Kidney glomerular epithelial cell (primary cell): ENCODE results near the gene IFRD2.
"Not testable (repeated sequence)": the region's sequence is repeated elsewhere in the genome, so short reads cannot be mapped to it uniquely, and the experiment has no call there.

Source experiments
- DNase-seq: peaks from one replicate; lab custom pipeline; 2025; lab: John Stamatoyannopoulos, UW

The IFRD2 gene

DNA sequence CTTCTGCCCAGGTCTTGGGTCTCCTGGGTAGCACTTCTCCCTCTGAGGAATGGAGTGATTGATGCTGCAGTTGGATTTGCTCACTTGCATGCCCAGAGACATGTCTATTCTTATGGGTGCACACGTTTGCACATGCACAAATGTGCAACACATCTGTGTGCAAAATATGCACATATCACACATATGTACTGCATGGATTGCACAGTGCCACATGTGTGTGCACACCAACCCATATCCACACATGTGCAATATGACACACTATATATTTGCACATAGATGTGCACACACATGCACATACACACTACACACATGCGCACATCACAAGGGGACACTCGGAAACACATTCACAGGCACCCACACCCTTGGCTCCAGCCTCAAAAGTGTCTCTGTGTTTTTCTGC is 24.0 kb downstream of the IFRD2 start:
- no peak for DNase-seq

DNA sequence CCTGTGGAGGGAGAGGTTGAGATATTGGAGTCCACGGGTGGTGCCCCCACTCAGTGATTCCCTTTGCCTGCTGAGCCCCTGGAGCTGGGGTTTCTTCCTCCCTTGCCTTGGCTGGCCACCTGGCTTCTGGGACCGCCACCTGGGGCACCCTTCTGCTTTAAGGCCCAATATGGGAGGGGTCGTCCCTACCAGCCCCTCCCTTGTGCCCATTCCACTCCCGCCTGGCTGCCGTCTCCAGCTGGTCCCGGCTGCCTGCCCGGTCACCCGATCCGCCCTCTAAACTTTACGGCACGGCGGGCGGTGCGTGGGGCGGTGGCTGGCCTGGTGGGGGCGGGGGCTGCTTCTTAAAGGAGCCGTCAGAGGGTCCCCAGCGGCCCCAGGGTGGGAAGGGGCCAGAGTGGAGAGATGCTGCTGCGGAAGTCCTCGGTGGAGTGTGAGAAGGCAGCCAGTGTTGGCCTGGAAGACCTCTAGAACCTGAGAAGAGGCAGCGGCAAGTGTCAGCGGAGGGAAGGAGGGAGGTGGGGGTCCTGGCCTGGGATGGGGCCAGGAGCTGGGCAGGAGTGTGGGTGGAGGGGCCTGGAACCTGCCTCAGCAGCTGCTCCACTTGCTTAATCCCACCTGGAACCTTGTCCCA is 24.8 kb downstream of the IFRD2 start:
- no peak for DNase-seq

DNA sequence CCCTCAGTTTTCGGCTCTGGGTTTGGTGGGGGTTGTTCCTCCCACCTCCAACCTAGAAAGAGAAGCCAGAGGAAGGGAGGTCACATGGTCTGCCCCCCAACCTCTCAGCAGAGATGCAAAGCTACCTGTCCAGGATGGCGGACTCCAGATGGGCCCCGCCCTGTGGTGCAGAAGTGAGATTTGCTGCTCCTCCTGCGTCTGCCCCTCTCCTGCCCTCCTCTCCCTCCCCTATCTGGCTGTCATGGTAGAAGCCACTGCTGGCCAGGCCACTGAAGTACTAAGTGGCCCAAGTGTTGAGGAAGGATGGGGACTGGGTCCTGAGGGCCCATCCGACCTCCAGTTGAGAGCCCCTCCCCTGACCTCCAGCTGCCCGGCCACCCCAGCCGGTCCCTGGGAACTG is 25.4 kb downstream of the IFRD2 start:
- DNase-seq: no peak

DNA sequence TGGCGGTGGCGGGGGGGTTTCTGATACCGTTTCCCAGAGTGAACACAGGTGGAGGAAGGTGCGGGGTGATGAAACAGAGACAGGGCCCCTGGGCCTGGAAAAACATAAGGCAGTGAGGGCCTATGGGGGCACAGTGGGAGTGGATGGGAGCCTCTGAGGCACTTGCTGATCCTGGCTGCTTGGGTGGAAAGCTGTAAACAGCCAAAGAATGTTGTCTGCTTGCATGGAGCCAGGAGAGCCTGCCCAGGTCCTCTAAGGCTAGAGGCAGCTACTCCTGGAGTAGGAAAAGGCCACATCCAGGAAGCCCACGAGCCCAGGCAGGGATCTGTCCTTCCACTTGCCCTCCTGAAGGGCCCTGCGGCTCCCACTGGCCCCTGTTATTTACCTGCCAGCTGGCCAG is 26.2 kb downstream of the IFRD2 start:
- no peak for DNase-seq

DNA sequence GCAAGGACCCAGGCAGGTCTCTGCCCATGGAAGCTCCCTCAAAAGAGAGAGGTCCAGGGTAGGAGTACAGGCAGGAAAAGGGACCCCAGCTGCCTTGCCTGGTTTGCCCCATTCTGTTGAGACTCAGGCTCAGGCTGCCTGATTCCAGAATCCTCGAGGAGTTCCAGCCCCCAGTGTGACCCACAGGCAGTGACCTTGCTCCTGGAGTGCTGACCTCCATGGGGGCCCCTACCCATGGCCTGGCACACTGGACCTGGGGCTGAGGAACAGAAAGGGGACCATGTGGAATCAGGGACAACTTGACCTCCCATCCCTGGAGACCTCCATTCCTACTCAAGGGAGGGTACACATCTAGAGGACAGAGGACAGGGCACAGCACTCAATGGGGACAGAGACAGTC is 26.7 kb downstream of the IFRD2 start:
- DNase-seq: no peak

DNA sequence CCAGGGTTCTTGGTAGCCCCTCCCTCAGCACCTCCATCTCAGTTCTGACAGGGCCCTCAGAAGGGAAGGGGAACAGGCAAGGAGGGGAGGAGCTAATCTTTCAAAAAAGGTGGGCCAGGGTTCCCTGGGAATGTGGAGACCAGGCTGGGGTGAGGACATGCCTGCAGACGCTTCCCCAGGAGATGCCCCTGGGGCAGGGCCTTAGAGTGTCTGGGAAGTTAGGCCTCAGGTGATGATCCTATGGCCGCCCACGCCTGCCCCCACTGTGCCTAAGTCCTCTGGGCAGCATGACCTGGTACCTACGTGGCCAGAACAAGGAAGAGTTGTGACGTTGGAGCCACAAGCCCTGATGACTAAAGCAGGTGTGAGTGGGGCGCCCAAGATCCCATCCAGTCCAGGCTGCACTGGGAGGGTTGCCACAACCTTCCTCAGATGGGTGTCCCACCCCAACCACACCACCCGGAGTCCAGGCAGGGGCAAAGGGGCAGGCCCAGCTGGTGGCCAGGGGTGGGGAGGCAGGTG is 27.2 kb downstream of the IFRD2 start:
- DNase-seq: no peak

DNA sequence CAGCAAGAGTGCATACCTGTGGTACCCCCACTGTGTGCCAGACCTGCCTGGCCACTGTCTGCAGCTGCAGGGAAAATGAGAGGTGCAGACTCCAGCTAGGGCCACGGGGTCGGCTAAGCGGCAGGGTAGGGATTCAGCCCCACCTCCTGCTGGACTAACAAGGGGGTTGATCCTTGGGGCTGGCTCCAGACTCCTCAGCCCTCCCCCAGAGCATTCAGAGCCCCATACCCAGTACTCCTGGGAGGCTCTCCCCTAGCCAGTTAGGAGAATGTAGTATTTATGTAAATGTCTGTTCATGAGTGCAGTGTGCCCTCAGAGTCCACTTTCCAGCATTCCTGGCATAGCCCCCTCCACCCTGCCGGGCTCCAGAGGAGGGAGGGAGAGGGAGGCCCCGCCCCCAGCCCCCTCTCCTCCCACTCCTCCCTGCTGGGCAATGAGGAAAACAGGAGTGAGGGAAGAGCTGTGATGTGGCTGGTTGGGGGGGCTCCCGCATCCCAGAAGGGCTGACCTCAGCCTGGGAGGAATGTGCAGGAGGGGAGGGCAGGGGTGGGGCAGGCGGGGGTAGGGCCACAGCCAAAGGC is 27.8 kb downstream of the IFRD2 start:
- DNase-seq: peak; percentile 93

DNA sequence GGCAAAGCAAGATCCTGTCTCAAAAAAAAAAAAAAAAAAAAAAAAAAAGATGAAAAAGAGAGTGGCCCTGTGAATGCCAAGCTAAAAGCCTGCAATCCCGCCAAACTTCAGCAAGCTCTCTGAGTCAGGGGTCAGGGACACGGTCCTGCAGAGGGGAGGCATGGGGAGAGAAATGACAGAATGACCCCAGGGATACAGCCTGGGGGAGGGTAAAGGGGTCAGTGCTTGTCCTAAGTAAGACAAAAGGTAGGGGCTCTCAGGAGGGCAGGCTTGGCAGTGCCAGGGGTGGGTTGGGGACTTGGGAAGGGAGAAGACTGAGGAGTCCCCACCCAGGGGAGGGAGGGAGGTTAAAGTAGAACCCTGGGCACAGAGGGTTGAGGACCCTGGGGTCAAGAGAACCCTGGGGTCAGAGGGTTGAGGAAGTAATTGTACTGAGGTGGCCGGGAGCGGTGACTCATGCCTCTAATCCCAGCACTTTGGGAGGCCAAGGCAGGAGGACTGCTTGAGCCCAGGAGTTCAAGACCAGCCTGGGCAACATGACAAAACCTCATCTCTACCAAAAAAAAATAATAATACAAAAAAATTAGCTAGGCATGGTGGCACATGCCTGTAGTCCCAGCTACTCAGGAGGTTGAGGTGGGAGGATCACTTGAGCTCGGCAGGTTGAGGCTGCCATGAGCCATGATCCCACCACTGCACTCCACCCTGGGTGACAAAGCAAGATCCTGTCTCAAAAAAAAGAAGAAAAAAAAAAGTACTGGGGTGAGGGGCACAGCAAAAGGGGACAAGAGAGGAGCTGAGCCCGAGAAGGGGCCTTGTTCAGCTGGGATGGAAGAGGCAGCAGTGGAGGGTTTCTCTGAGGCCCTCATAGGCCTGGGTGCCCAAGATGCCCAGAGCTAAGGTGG is 28.5 kb downstream of the IFRD2 start:
- no peak for DNase-seq

DNA sequence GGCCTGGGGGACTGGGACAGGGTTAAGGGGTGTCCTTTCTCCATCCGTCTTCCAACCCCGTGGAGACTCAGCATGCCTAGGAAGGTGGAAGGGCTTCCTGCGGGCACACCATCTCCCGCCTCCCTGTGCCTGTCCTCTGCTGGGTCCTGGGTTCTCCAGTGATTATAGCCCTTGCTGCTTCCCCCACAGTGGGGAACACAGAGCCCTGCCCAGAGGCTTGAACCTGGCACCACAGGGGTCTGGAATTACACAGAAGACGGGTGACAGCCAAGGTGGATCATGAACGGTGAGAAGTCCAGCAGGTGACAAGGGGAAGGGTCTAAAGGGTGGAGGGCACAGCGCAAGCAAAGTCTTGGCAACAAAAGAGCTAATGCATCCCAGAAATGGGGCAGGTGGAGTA is 29.5 kb downstream of the IFRD2 start:
- DNase-seq: no peak

DNA sequence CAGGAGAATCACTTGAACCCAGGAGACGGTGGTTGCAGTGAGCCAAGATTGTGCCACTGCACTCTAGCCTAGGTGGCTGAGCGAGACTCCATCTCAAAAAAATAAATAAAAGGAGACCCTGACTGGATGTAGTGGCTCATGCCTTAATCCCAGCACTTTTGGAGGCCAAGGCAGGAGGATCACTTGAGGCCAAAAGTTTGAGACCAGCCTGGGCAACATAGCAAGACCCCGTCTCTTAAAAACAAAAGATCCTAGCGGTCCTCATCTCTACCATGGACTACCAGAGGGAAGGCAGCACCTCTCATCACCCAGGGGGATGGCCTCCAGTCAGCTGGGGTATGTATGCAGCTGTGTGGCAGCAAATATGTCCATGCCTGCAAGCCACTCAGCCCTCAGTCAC is 30.0 kb downstream of the IFRD2 start:
- DNase-seq: not testable (repeated sequence)

DNA sequence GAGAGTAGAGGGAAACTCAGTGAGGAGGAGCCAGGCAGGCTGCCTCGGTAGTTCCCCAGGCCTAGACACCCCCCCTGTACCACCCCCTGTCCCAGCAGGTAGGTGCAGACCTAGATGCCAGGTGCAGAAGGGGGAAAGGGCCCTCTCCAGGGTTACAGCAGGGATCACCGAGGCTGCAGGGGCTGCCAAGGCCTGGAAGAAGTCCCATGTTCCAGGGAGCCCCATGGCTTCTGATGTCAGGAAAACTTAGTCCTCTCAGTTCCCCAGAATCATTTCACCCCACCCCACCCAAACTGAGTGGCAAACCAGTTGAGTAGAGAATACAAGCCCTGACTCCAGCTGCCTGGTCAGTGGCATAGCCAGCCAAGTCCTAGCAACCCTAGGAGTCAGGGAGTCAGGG is 30.7 kb downstream of the IFRD2 start:
- no peak for DNase-seq

DNA sequence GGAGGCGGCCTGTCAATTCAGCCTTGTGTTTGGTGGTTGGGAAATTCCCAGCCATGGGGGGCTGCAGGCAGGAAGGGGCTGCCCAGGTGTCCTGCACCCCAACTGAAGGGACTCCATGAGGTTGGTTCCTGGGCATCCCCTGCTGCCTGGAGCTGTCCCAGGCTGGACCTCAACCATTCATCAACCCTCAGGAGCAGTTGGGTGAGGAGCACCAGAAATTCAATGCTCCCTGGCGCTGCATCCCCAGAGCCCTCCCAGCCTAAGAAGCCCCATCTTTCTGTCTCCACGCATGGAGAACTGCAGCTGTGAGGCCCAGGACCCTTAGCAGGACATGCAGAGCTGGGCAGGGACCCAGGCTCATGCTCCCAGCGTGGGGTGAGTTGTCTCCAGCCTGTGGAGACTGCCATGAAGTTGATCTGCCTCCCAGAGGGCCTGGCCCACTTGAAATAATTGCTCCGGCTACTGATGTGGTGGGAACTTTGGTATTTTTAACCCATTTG is 31.2 kb downstream of the IFRD2 start:
- no peak for DNase-seq

DNA sequence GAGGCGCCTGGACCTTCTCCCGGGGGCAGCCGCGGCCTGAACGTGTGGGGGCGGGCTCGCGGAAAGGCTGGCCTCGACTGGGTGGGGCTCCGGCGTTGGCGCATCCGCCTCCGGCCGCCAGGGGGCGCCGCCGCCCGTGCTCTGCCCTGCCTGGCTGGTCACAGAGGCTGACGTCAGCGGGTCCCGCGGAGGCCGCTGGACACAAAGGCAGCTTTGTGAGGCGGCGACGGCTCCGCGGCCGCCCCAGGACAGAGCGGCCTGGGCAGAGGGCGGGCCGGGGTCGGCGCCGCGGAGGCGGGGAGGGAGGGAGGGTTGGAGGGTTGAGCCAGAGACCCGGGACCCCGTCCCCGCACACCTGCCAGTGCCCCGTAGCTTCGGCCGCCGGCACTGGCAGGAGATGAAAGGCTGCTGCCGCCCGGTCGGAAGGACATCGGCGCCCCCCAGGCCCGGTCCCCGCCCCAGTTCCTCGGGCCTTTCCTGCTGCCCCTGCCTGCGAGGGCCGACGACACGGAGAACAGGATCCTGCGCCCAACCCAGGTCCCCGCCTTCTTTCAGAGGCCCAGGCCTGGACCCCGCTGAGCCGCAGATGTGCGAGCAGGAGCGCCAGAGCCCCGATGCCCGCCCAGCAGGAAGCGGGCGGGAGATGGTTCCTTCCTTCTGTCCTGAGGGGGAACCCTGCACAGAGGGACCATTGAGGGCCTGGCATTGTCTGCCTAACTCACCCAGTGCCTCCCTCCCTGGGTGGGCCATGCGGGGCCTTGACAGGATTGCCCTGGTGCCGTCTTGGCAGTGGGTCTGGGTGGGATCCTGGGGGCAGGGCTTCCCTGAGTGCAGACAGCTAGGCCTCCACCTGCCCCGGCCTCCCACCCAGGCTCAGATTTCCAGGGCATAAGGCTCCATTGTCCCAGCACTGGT is 31.9 kb downstream of the IFRD2 start:
- peak; percentile 70 for DNase-seq

DNA sequence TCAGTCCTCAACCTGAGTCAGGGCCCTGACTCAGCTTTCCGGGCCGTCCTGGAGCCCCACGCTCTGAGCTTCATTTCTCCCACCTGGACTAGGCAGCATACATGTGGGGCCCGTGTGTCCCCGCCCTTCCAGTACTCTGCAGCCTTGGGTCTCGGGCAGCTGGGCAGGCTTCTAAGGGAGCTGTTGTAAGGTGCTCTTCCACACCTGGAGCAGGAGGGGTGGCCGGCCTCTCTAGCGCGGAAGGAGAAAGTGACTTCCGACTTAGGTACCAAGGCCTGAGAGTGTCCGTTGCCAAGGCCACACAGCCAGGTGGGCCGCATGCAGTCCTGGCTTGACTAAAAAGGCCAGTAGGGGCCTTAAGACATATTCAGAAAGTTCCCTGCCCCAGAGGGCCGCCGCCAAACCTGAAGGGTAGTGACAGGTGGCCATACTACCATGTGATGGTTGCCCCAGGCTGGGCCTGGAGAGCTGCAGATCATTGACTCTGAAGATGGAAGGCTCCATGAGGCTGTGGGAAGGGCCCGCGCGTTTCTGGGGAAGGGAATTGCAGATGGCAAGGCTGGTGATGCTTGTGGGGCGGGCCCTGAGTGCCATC is 32.7 kb downstream of the IFRD2 start:
- no peak for DNase-seq

DNA sequence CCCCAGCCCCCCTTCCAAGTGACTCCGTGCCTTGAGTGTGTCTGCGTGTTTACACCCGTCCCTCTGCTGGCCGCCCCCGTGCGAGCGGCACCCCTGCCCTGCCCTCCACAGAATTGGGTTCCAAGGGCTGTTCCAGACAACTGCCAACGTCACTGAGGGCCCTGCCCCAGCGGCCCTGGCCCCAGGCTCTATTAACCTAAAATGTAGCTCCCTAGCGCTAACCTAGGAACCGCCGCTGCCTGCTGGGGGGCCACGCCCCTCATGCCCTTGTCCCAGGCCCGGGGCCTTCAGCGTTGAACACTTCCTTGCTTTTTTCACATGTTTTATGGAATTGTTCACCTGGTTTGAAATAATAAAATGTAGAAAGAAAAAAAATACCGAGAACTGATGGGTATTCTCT is 33.2 kb downstream of the IFRD2 start:
- no peak for DNase-seq

DNA sequence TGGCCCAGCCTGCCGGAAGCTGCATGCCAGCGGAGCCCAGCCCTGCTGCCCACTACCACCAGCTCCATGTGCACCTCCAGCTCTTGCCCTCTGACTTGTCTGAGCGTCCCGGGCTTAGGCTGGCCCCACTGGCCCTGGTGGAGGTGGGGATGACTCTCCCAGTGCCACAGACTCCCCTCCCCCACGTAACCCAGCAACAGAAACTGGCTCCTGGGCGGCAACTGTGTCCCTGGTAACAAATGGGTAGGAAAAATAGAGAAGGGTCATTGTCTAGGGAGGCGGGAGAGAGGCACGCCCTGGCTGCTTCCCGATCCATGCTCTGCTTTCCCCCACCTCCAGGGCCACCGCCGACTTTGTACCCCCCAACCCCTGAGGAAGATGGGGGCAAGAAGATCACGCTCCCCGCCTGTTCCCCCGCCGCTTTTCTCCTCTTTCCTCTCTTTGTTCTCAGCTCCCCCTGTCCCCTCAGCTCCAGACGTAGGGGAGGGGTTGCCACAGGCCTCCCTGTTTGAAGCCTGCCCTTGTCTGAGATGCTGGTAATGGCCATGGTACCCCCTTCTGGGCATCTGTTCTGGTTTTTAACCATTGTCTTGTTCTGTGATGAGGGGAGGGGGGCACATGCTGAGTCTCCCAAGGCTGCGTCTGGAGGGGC is 34.1 kb downstream of the IFRD2 start:
- no peak for DNase-seq

DNA sequence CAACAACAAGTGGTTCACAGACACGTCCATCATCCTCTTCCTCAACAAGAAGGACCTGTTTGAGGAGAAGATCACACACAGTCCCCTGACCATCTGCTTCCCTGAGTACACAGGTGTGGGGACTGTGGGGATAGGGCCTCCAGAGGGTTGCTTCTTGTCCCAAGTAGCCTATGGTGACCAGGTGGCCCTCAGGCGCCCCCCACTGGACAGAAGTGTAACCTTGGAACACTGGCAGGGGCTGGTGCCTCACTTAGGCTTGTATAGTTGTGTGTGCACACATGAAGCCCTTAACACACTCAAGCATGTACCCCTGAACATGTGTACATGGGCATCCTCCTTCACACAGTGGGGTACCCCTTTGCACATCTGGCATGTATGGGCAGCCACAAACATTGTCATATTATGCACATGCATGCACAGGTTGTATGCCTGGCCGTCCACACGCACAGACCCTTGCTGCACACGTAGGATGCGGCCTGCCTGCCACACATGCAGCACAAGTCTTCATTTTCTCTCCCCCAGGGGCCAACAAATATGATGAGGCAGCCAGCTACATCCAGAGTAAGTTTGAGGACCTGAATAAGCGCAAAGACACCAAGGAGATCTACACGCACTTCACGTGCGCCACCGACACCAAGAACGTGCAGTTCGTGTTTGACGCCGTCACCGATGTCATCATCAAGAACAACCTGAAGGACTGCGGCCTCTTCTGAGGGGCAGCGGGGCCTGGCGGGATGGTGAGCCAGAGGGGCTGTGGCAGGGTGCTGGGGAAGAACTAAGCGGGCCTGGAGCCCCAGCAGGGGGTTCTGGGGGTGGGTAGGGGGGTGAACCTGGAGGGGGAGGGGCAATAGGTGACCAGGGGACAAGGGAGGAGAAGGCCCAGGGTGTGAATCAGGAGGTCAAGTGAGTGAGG is 35.0 kb downstream of the IFRD2 start:
- DNase-seq: no peak

DNA sequence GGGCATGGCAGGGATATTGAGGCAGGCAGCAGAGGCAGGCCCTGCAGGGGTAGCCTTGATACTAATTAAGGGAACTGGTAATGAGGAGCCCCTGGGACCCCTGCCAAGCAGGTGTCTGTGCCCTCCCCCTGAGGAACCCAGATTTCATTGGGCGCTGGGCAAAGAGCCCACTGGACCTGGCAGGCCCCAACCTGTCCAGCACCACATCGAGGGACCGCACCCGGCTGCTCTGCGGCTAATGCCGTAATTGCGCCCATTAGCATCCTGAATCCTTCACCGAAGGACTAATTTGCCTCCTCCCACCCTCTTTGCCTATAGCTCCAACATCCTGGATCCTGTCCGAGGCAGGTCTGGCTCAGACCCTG is 37.0 kb downstream of the IFRD2 start:
- DNase-seq: no peak

DNA sequence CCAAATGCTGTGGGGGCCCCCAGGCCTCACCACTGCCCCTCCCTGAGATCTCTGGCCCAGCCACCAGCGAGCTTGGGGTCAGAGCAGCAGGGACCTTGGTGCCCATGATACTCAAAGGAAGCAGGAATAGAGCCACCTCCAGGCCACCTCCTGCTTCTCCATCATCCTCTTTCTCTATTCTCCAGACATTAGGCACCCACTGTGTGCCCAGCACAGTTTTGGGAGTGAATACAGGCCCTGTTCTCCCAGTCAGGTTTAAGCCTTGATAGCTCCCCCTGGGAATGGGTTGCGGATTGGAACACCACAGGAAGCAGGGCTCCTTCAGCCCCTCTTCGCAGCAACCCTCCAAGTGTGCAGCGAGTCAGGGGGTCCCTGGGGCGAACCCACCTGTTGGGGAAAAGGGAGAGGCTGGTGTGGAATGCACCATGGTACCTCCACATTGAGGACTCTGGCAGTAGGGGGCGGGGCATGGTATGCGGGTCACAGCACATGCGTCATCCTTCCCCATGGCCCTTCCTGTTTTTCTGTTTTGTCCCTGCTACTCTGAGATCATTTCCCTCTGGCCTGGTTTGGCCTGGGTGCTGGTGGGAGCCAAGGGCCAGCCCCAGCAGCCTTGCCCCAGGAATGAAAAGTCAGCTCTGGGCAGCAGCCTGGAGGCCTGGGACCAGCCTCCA is 37.5 kb downstream of the IFRD2 start:
- no peak for DNase-seq
